ENCODE data around the gene PRADC1. TPM values are rescaled to one million over a fixed set of nuclear protein-coding genes. Genes with fewer than 3 reads are reported as not detected.

PRADC1 gene
- total and polyA plus RNA-seq, 2 experiments from 2014 or later, result 6.5 to 8.3 TPM

DNA sequence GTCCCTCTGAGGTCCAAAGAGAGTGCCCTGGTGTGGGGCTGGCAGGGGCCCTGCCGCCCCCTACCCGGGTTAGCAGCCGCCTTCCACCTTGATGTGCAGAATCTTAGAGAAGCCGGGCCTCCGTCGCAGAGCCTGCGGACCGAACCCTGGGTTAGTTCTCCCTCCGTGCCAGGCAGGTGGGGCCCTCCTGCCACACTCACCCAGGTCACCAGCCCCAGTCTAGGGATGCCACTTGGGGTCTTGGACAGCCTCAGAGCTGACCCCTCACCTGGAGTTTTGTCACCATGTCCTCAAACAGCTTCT, 25.8 kb upstream of the PRADC1 start (continued):
- no peak for TF ChIP-seq JUNB (IDR thresholded peaks at IDR 0.05; ENCODE audit: unreplicated experiment)
- TF ChIP-seq EZH2phosphoT487 (IDR thresholded peaks at IDR 0.05; ENCODE audit: unreplicated experiment), result no peak
- no peak for TF ChIP-seq POLR2AphosphoS5 (IDR thresholded peaks at IDR 0.05; ENCODE audit: low read depth)
- TF ChIP-seq, protein P1, sequence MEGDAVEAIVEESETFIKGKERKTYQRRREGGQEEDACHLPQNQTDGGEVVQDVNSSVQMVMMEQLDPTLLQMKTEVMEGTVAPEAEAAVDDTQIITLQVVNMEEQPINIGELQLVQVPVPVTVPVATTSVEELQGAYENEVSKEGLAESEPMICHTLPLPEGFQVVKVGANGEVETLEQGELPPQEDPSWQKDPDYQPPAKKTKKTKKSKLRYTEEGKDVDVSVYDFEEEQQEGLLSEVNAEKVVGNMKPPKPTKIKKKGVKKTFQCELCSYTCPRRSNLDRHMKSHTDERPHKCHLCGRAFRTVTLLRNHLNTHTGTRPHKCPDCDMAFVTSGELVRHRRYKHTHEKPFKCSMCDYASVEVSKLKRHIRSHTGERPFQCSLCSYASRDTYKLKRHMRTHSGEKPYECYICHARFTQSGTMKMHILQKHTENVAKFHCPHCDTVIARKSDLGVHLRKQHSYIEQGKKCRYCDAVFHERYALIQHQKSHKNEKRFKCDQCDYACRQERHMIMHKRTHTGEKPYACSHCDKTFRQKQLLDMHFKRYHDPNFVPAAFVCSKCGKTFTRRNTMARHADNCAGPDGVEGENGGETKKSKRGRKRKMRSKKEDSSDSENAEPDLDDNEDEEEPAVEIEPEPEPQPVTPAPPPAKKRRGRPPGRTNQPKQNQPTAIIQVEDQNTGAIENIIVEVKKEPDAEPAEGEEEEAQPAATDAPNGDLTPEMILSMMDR (conservative IDR thresholded peaks at IDR 0.05; ENCODE audit: low read depth in 2 of 2), result no peak
- TF ChIP-seq ZNF114 (CRISPR knock-in tag; IDR thresholded peaks at IDR 0.05), result no peak
- TF ChIP-seq, protein P2, sequence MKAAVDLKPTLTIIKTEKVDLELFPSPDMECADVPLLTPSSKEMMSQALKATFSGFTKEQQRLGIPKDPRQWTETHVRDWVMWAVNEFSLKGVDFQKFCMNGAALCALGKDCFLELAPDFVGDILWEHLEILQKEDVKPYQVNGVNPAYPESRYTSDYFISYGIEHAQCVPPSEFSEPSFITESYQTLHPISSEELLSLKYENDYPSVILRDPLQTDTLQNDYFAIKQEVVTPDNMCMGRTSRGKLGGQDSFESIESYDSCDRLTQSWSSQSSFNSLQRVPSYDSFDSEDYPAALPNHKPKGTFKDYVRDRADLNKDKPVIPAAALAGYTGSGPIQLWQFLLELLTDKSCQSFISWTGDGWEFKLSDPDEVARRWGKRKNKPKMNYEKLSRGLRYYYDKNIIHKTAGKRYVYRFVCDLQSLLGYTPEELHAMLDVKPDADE (IDR thresholded peaks at IDR 0.05), result no peak
- TF ChIP-seq STAT1 (IDR thresholded peaks at IDR 0.05; ENCODE audit: unreplicated experiment), result no peak

DNA sequence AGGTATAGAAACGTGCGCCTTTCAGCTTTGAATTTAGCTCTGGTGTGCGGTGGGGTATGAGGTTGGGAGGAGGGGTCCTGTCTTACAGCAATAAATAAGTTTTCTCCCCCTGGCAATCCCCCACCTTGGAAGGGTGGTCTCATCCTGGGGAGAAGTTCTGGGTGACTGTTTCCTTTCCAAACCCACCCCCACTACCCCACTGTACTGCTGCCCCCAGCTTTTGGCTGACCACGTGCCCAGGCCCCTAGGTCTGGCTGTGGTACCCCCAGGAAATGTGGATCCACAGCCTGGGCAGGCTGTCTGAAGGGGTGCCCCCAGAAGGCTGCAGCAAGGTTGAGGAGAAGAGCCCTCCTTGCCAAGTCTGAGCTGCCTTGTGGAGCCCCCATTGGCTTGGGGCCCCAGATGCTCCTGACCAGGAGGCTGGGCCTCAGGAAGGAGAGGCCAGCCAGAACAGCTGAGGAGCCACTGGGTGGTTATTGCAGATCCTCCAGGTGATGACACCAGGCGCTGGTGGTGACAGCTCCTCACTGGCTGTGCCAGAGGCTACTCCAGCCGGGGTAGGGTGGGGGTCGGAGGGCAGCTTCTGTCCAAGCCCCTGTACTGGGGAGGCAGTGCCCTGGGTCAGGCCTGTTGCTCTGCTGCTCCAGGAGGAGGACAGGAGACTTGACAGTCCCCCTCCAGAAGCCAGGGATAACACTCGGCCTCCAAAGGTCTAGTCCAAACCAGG, 25.3 kb upstream of the PRADC1 start:
- Histone ChIP-seq H2AFZ (no peak overlapping the region), H3K4me3 (no peak overlapping the region), H3K4me2 (no peak overlapping the region), H3K79me2 (replicated peaks; ENCODE audit: insufficient read depth) (no peaks in the 10 kb centered on the region), H3K4me1 (ENCODE audit: insufficient read depth) (peaks cover 11% of the 10 kb centered on the region), H3F3A (replicated peaks; ENCODE audit: low read depth) (peaks cover 7% of the 10 kb centered on the region; the same call in 1 of the 2 replicates), H4K20me1 (replicated peaks; ENCODE audit: insufficient read depth) (peaks cover 20% of the 10 kb centered on the region), H3K27ac (ENCODE audit: low read depth) (no peak overlapping the region), H3K27me3 (ENCODE audit: insufficient read depth) (no peaks in the 10 kb centered on the region), H3K36me3 (ENCODE audit: insufficient read depth) (no peaks in the 10 kb centered on the region; the same call in 1 of the 2 replicates), H3K9me2 (ENCODE audit: insufficient read depth) (no peaks in the 10 kb centered on the region)
- peaks cover 20% of the 10 kb centered on the region for H3K36me3 Mint-ChIP-seq (ENCODE audit: low read depth)
- peaks cover 24% of the 10 kb centered on the region; the same call in 2 of the 3 replicates for H3K4me1 Mint-ChIP-seq
- no peak overlapping the region for H3K4me3 Mint-ChIP-seq
- peaks cover 12% of the 10 kb centered on the region for H3K27me3 Mint-ChIP-seq (ENCODE audit: insufficient read depth, low read depth, poor library complexity)
- no peaks in the 10 kb centered on the region for H3K9me3 Mint-ChIP-seq
- ATAC-seq (no peak), DNase-seq (ENCODE audit: low spot score) (no peak)
- no peak overlapping the region for H3K27ac Mint-ChIP-seq
- TF ChIP-seq, protein P3, sequence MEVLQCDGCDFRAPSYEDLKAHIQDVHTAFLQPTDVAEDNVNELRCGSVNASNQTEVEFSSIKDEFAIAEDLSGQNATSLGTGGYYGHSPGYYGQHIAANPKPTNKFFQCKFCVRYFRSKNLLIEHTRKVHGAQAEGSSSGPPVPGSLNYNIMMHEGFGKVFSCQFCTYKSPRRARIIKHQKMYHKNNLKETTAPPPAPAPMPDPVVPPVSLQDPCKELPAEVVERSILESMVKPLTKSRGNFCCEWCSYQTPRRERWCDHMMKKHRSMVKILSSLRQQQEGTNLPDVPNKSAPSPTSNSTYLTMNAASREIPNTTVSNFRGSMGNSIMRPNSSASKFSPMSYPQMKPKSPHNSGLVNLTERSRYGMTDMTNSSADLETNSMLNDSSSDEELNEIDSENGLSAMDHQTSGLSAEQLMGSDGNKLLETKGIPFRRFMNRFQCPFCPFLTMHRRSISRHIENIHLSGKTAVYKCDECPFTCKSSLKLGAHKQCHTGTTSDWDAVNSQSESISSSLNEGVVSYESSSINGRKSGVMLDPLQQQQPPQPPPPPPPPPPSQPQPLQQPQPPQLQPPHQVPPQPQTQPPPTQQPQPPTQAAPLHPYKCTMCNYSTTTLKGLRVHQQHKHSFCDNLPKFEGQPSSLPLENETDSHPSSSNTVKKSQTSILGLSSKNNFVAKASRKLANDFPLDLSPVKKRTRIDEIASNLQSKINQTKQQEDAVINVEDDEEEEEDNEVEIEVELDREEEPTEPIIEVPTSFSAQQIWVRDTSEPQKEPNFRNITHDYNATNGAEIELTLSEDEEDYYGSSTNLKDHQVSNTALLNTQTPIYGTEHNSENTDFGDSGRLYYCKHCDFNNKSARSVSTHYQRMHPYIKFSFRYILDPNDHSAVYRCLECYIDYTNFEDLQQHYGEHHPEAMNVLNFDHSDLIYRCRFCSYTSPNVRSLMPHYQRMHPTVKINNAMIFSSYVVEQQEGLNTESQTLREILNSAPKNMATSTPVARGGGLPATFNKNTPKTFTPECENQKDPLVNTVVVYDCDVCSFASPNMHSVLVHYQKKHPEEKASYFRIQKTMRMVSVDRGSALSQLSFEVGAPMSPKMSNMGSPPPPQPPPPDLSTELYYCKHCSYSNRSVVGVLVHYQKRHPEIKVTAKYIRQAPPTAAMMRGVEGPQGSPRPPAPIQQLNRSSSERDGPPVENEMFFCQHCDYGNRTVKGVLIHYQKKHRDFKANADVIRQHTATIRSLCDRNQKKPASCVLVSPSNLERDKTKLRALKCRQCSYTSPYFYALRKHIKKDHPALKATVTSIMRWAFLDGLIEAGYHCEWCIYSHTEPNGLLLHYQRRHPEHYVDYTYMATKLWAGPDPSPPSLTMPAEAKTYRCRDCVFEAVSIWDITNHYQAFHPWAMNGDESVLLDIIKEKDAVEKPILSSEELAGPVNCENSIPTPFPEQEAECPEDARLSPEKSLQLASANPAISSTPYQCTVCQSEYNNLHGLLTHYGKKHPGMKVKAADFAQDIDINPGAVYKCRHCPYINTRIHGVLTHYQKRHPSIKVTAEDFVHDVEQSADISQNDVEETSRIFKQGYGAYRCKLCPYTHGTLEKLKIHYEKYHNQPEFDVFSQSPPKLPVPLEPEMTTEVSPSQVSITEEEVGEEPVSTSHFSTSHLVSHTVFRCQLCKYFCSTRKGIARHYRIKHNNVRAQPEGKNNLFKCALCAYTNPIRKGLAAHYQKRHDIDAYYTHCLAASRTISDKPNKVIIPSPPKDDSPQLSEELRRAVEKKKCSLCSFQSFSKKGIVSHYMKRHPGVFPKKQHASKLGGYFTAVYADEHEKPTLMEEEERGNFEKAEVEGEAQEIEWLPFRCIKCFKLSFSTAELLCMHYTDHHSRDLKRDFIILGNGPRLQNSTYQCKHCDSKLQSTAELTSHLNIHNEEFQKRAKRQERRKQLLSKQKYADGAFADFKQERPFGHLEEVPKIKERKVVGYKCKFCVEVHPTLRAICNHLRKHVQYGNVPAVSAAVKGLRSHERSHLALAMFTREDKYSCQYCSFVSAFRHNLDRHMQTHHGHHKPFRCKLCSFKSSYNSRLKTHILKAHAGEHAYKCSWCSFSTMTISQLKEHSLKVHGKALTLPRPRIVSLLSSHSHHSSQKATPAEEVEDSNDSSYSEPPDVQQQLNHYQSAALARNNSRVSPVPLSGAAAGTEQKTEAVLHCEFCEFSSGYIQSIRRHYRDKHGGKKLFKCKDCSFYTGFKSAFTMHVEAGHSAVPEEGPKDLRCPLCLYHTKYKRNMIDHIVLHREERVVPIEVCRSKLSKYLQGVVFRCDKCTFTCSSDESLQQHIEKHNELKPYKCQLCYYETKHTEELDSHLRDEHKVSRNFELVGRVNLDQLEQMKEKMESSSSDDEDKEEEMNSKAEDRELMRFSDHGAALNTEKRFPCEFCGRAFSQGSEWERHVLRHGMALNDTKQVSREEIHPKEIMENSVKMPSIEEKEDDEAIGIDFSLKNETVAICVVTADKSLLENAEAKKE (CRISPR knock-in tag; IDR thresholded peaks at IDR 0.05), result no peak
- TF ChIP-seq JUNB (IDR thresholded peaks at IDR 0.05; ENCODE audit: unreplicated experiment), result no peak
- no peak for TF ChIP-seq EZH2phosphoT487 (IDR thresholded peaks at IDR 0.05; ENCODE audit: unreplicated experiment)
- TF ChIP-seq, protein P4, sequence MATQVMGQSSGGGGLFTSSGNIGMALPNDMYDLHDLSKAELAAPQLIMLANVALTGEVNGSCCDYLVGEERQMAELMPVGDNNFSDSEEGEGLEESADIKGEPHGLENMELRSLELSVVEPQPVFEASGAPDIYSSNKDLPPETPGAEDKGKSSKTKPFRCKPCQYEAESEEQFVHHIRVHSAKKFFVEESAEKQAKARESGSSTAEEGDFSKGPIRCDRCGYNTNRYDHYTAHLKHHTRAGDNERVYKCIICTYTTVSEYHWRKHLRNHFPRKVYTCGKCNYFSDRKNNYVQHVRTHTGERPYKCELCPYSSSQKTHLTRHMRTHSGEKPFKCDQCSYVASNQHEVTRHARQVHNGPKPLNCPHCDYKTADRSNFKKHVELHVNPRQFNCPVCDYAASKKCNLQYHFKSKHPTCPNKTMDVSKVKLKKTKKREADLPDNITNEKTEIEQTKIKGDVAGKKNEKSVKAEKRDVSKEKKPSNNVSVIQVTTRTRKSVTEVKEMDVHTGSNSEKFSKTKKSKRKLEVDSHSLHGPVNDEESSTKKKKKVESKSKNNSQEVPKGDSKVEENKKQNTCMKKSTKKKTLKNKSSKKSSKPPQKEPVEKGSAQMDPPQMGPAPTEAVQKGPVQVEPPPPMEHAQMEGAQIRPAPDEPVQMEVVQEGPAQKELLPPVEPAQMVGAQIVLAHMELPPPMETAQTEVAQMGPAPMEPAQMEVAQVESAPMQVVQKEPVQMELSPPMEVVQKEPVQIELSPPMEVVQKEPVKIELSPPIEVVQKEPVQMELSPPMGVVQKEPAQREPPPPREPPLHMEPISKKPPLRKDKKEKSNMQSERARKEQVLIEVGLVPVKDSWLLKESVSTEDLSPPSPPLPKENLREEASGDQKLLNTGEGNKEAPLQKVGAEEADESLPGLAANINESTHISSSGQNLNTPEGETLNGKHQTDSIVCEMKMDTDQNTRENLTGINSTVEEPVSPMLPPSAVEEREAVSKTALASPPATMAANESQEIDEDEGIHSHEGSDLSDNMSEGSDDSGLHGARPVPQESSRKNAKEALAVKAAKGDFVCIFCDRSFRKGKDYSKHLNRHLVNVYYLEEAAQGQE (IDR thresholded peaks at IDR 0.05; ENCODE audit: unreplicated experiment), result no peak
- no peak for TF ChIP-seq ZNF114 (CRISPR knock-in tag; IDR thresholded peaks at IDR 0.05)
- TF ChIP-seq NANOG (IDR thresholded peaks at IDR 0.05; ENCODE audit: borderline replicate concordance), result no peak
- TF ChIP-seq CREB1 (CRISPR knock-in tag; IDR thresholded peaks at IDR 0.05; ENCODE audit: low read depth), result no peak
- no peak for TF ChIP-seq POLR2AphosphoS5 (IDR thresholded peaks at IDR 0.05; ENCODE audit: low read depth)
- TF ChIP-seq ZNF331 (CRISPR knock-in tag; IDR thresholded peaks at IDR 0.05; ENCODE audit: low read depth), result no peak

Measured in GM23338 (cell line).